COLO829 (cell line): ENCODE measurements around the gene SNX32.
"Not testable (repeated sequence)": the region's sequence is repeated elsewhere in the genome, so short reads cannot be mapped to it uniquely, and the experiment has no call there.

Experiments used
- DNase-seq: peaks from one replicate; pipeline ENCODE4 v3.0.0; 2012; ENCODE audit warnings: low spot score

The SNX32 gene

DNA sequence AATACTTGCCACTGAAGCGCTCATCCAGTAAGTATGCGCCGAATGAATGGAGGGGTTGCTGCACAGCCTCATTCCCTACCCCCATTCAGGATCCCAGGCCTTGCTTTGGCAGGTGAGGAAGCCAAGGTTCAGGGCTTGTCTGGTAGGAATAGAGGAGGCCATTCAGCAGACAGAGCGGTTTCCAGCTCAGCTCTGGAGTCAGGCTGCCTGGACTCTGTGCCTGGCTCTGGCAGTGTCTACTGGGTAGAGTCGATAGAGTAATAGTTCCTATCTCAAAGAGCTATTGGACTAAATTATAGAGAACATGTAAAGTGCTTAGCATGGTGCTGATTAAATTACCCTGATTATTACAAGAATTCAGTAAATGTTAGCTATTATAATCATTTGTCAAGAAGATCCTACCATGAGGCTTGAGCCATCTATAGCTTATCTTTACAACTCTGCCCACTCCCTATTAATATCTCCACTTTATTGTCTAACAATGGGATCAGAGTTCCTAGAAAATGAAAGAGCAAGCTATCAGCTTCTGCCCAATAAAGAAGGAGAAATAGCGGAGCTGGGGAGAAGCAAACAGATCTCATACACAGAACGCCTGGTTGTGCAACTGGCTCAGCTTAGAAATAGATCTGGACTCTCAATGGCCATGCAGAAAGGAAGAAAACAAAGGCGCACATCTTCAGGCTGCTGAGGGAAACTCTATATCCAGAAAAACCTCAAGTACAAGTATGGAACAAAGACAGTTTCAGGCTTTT is 6.6 kb upstream of the SNX32 start:
- DNase-seq = no peak

DNA sequence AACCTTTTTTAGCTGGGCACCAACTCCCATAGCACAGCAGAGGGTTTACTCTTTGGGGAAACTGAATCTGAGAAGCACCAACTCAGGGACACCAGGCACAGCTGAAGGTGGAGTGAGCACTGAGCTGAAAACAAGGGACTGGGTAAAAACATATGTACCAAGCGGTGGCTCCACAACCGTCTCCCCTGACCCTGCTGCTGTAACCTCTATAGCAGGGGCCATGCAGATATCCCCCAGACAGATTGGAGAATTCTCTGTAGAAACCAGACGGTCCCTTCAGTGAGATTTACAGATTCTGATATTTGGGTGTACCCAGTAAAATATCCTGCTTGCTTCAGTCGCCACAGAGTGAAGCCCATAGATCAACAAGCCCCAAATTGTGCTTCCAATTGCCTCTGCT is 4.3 kb upstream of the SNX32 start:
- no peak for DNase-seq

DNA sequence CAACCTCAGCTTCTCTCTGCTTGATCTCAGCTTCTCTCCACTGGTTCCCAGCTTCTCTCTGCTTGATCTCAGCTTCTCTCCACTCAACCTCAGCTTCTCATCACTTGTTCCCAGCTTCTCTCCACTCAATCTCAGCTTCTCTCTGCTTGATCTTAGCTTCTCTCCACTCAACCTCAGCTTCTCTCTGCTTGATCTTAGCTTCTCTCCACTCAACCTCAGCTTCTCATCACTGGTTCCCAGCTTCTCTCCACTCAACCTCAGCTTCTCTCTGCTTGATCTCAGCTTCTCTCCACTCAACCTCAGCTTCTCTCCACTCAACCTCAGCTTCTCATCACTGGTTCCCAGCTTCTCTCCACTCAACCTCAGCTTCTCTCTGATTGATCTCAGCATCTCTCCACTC is 1.5 kb upstream of the SNX32 start:
- not testable (repeated sequence) for DNase-seq

DNA sequence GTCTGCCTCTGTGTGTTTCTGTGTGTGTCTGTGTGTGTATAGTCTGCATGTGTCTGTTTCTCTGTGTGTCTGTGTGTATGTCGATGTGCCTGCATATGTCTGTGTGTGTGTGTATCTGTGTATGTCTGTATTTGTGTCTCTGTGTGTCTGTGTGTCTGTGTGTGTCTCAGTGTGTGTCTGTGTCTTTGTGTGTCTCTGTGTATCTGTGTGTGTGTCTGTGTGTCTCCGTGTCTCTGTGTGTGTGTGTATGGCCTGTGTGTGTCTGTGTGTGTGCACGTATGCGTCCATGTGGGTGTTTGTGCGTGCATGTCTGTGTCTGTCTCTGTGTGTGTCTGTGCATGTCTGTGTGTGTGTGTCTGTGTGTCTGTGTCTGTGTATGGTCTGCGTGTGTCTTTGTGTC is 439 bp downstream of the SNX32 start:
- no peak for DNase-seq

- no peak for DNase-seq
Observed at GRCh38 chr11:65842144-65842543, 8.4 kb downstream of the SNX32 start.

GRCh38 chr11:65843811-65844210 is 10.0 kb downstream of the SNX32 start:
- no peak for DNase-seq

- DNase-seq = no peak
Observed at GRCh38 chr11:65844231-65844872, 10.6 kb downstream of the SNX32 start.

- DNase-seq = no peak
Observed at GRCh38 chr11:65847746-65848145, 14.0 kb downstream of the SNX32 start.

GRCh38 chr11:65848693-65849092 is 14.9 kb downstream of the SNX32 start:
- not testable (repeated sequence) for DNase-seq

GRCh38 chr11:65849366-65849765 is 15.6 kb downstream of the SNX32 start:
- DNase-seq = no peak

GRCh38 chr11:65849771-65850216 is 16.0 kb downstream of the SNX32 start:
- no peak for DNase-seq

DNA sequence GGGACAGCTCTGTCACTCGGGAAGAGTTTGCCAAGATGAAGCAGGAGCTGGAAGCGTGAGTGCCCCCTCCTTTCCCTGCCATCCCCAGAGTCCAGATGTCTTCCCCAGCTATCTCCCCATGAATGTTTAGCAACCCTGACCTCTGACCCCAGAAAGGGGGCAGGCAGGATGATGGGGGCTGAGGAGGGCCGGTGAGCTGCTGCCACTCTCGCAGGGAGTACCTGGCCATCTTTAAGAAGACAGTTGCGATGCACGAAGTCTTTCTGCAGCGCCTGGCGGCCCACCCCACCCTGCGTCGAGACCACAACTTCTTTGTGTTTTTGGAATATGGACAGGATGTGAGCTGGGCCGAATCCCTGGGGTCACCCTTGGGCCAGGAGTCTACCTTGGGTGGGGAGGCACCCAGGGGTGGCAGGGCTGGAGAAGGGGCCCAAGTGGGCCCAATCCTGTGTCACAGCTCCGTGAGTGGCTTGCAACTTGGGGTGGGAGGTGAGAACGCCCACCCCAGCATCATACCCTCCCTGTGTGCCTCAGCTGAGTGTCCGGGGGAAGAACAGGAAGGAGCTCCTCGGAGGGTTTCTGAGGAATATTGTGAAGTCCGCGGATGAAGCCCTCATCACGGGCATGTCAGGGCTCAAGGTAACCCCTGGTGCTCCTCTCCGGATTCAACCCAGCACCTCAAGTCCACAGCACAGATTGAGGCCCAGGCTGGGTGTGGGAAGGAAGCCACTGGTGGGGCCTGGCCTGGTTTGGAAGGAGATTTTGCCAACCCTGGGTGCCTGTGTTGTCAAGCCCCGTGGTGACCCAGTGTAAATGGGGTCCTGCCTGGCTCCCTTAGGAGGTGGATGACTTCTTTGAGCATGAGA is 16.7 kb downstream of the SNX32 start:
- DNase-seq = no peak

- no peak for DNase-seq
Observed at GRCh38 chr11:65851083-65851579, 17.4 kb downstream of the SNX32 start.

GRCh38 chr11:65851811-65852507 is 18.2 kb downstream of the SNX32 start:
- no peak for DNase-seq

- no peak for DNase-seq
Observed at GRCh38 chr11:65852508-65853245, 18.9 kb downstream of the SNX32 start.

DNA sequence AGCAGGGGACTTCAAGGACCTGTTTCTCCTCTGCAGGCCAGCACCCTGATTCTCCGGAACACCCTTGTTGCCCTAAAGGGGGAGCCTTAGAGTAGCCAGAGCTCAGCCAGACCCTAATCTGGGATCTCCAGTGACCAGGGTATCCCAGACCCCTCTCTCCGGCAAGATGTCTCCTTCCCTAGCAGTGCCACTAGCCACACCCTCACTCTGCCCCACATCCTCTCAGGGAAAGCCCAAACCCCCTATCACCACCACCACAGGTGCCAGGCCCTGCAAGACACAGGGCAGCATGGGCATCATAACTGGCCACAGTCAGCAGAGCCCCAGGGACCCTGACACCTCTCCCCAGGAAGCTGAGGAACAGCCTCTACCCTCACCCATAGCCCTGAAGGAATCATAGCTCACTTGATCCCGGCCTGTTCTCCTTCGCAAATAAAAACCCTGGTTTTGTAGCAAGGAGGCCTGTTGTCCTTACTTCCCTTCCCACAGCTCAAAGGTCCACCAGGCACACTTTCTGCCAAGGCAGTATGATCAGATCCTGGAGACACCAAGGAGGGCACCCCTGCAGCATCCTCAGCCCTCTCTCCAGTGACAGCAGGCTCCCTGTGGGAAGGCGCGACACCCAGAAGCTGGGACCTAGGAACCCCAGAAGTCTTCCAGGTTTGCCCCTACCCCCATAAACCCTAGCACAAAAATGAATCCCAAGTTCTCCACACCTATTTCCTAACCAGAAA is 19.6 kb downstream of the SNX32 start:
- no peak for DNase-seq

DNA sequence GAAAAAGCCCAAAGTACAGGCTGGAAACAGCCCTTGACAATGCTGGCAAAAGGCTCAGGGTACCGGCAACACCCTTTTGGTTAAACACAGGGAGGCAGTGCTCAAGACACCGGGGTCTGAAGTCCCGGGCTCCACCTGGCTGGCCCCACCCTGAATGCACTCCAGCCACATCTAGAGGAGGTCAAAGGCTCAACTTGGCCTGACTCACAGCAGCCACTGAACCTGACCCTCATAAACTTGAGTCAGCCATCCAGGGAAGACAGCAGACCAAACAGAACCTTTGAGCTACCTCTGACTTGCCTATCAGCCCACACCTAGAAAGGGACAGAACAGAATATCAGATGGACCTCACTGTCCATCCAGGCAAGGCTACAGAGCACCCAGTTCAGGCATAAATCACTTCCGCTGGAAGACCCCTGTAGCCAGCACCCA is 20.4 kb downstream of the SNX32 start:
- no peak for DNase-seq

DNA sequence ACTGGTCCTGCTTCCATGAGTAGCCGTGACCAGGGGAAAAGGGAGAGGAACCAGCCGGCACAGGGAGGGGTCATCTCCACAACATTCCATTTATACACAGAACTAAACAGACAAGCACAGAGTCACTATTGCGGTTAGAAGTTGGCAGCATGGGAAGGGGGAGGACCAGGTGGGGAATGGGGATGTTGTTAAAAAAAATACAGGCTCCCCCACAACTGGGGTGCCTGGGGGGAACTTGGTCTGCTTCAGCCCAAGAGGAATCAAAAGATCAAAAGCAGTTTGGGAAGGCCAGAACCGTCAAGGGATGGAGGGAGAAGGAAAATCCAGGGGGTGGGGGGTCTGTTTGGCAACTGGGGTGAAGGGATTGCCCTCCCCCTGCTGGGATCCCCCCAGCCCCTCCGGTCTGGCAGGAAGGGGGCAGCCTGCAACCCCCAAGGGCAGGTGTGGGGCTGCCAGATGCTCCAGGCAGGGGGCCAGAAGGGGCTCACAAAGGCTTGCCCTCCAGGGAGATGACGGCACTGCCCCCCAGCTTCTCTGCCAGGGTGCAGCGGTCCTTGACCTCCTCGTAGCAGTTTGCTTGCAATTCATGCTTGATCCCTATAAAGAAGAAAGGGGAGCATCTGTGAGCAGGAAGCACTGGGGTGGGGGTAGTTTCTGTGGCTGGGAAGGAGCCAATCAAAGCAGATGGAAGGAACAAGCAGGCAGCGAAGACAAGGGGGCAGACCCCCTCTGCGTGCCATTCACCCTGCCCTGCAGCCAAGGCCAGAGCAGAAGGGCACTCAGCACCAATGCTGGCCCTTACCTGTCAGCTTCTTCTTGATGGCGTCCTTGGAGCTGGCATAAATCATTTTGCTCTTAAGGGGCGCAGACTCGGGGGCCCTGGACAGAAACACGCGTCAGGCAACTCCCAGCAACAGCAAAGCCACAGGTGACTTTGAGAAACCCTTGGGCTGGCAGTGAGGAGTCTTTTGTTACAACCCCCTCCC is 21.4 kb downstream of the SNX32 start:
- DNase-seq = no peak

DNA sequence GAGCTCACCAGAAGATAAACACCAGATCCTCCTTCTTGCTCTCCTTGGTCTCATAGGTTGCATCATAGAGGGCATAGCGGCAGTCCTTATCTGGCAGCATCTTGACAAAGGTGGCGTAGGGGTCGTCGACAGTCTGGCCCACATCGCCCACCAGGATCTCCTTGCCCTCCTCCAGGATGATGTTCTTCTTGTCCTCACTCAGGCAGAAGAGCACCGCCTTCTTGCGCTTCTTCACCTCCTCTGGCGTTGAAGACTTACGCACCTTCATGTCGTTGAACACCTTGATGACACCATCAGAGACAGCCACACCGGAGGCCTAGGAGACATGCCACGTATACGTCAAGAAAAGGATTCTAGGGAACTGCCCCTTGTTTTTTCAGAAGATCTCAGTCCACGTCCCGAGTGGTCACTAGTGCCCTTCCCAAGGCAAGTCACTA is 22.2 kb downstream of the SNX32 start:
- DNase-seq = no peak
